GM19023 (cell line): ENCODE results near the gene PRODH.
A peak's percentile ranks its signal among the peaks of the same experiment; 100 is the strongest.
"Not testable (repeated sequence)": the region's sequence is repeated elsewhere in the genome, so short reads cannot be mapped to it uniquely, and the experiment has no call there.

ENCODE experiments used
- ATAC-seq: cut with Tn5 transposase; IDR thresholded peaks from one replicate; pipeline ENCODE4 v1.9.1; 2021; ENCODE audit warnings: mild to moderate bottlenecking, moderate library complexity; ENCODE audit not compliant: unreplicated experiment

PRODH gene

DNA sequence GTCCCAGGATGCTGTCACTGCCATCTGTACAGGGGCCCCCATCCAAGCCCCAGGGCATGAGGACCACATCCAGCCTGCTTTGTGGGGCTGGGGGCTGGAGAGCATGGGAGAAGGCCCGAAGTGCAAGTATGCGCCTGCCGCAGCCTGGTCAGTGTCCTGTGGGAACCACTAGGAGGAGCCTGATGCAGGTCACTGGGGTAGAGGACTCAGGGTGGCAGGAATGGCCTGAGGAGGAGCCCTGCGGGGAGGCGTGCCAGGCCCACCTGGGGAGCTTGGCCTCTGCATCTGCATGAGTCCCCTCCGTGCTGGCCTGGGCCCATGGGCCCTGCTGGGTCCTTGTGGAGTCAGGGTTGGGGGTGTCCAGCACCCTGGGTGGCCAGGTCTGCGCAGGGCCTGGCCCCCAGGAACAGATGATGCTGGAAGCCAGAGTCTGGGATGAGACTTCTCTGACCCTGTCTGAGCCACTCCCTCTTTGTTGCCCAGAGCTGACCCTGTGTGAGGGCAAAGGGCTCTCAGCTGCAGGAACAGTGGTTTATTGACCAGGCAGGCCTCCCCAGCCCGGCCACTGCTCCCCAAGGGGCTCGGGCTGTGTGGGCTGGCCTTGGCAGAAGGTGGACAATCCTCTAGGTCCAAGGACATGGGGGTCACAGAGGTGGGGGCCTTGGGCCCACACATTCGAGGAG lies 23.7 kb downstream of the PRODH start:
- ATAC-seq: not testable (repeated sequence)

- not testable (repeated sequence) for ATAC-seq
These were observed 24.6 kb downstream of the PRODH start for GRCh38 chr22:18911535-18911934.

DNA sequence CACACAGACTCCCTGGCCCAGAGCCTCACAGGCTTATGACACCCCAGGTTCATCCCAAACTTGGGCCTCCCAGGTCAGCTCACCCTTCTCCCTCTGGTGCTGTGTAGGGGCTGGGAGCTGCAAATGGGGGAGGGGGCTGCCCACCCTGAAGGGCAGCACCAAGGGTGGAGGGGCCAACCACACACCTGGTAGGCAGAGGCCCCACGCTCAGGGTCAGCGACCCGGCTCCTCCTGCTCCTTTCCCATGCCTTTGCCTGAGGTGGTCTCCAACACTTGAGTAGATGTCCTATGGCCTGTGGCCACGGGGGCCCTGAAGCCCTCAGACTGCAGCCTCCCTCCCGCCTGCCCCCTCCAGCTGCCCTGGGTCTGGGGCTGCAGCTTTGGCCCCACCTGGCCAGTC lies 26.5 kb downstream of the PRODH start:
- ATAC-seq: no peak

GRCh38 chr22:18906896-18907295 lies 29.2 kb downstream of the PRODH start:
- ATAC-seq: no peak

- ATAC-seq: peak; percentile 21
These were observed 29.7 kb downstream of the PRODH start for GRCh38 chr22:18906410-18906745.

DNA sequence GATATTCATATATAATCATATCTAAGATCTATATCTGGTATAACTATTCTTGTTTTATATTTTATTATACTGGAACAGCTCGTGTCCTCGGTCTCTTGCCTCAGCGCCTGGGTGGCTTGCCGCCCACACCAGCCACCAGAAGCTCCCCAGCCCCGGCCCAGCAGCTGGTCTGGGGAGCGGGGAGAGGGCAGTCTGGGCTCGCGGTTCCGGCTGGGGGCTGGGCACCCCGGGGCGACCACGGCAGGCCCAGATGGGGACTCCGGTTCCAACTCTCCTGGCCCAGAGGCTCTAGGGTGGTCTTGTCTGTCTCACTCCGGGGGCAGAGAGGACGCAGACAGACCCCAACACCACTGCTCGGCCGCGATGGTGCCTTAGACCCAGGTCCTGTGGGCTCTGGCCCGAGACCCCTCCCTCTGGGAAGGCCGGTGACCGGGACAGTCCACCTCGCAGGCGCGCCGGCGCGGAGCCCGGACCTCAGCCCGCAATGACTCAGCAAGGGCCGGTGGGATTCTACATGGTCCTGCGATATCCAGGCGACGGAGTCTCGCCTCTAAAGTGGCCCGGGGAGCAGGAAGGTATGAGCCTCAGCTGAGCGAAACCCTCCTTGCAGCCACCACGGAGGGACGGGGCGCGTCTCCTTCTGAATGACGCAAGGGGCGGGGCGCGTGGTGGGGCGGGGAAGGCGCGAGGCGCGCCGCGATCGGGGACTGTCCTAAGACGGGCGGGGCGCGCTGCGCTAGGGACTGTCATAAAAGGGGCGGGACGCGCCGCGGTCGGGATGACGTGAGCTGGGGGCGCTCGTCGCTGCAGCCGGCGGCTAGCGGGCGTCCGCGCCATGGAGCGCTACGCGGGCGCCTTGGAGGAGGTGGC lies 30.3 kb downstream of the PRODH start, which contains the start of gene DGCR6:
Gene DGCR6 (plus strand): TSS at position 781 of the 870 bp plus-strand sequence. CDS start 55 bp downstream, at position 836.
- ATAC-seq: peak; percentile 97

- ATAC-seq: not testable (repeated sequence)
These were observed 39.9 kb downstream of the PRODH start for GRCh38 chr22:18896037-18896657.

DNA sequence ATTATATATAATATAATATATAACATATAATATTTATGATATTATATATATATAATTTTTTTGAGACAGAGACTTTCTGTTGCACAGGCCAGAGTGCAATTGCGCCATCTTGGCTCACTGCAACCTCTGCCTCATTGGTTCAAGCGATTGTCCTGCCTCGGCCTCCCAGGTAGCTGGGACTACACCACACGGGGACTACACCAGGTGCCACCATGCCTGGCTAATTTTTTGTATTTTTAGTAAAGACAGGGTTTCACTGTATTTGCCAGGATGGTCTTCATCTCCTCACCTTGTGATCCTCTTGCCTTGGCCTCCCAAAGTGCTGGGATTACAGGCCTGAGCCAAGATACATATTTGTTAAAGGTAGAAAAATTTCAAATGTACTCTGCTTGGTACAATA lies 42.3 kb downstream of the PRODH start:
- ATAC-seq: not testable (repeated sequence)

- ATAC-seq: not testable (repeated sequence)
These were observed 45.4 kb downstream of the PRODH start for GRCh38 chr22:18890510-18891192.

GRCh38 chr22:18888115-18888514 lies 48.0 kb downstream of the PRODH start:
- no peak for ATAC-seq

- not testable (repeated sequence) for ATAC-seq
These were observed 51.6 kb downstream of the PRODH start for GRCh38 chr22:18884465-18884864.

GRCh38 chr22:18881260-18881659 lies 54.8 kb downstream of the PRODH start:
- ATAC-seq: not testable (repeated sequence)
